H9 (cell line): ENCODE measurements around the gene AP3B2. TPM values are rescaled to one million over a fixed set of nuclear protein-coding genes. Genes with fewer than 3 reads are reported as not detected.

ENCODE experiments used
- DNase-seq: peaks from one replicate; pipeline ENCODE4 v3.0.0-alpha.2; 2017
- H2AFZ ChIP-seq: one replicate; pipeline ENCODE4 v1.6.1; 2013; ENCODE audit warnings: mild to moderate bottlenecking, low read length, control low read depth, moderate library complexity
- H2AK5ac ChIP-seq: 2 replicates; pipeline ENCODE4 v1.6.1; 2013; ENCODE audit warnings: low read length, control low read depth, mixed read lengths; ENCODE audit not compliant: insufficient read length
- H2BK120ac ChIP-seq: one replicate; pipeline ENCODE4 v1.6.1; 2013; ENCODE audit warnings: low read depth, mild to moderate bottlenecking, low read length, control low read depth, inconsistent platforms; ENCODE audit not compliant: poor library complexity, severe bottlenecking
- H2BK12ac ChIP-seq: 2 replicates; pipeline ENCODE4 v1.6.1; 2013; ENCODE audit warnings: low read length, control low read depth, mixed read lengths, low read depth; ENCODE audit not compliant: insufficient read length
- H2BK15ac ChIP-seq: 2 replicates; pipeline ENCODE4 v1.6.1; 2013; ENCODE audit warnings: low read depth, low read length, control low read depth
- H2BK20ac ChIP-seq: one replicate; pipeline ENCODE4 v1.6.1; 2013; ENCODE audit warnings: low read depth, mild to moderate bottlenecking, low read length, control low read depth, inconsistent platforms; ENCODE audit not compliant: poor library complexity, severe bottlenecking
- H2BK5ac ChIP-seq: 2 replicates; pipeline ENCODE4 v1.6.1; 2013; ENCODE audit warnings: low read length, control low read depth, mixed read lengths; ENCODE audit not compliant: insufficient read length
- H3K14ac ChIP-seq: 2 replicates; pipeline ENCODE4 v1.6.1; 2013; ENCODE audit warnings: low read length, control low read depth; ENCODE audit not compliant: insufficient read depth
- H3K18ac ChIP-seq: 2 replicates; pipeline ENCODE4 v1.6.1; 2013; ENCODE audit warnings: low read depth, mild to moderate bottlenecking, mixed read lengths, low read length, control low read depth; ENCODE audit not compliant: insufficient read length
- H3K23ac ChIP-seq: 2 replicates; pipeline ENCODE4 v1.6.1; 2013; ENCODE audit warnings: low read length, control low read depth, mixed read lengths, low read depth; ENCODE audit not compliant: insufficient read length
- H3K23me2 ChIP-seq: 2 replicates; pipeline ENCODE4 v1.6.1; 2013; ENCODE audit warnings: low read depth, mild to moderate bottlenecking, mixed read lengths, low read length, control low read depth; ENCODE audit not compliant: insufficient read length, poor library complexity, severe bottlenecking
- H3K27ac ChIP-seq: 2 replicates; pipeline ENCODE4 v1.5.1; 2013; ENCODE audit warnings: low read length, control low read depth, mixed read lengths, low read depth; ENCODE audit not compliant: insufficient read length
- H3K27me3 ChIP-seq: 2 replicates; pipeline ENCODE4 v1.6.1; 2013; ENCODE audit warnings: low read length, control low read depth, inconsistent platforms; ENCODE audit not compliant: insufficient read depth
- H3K4ac ChIP-seq: 2 replicates; pipeline ENCODE4 v1.6.1; 2013; ENCODE audit warnings: low read depth, mild to moderate bottlenecking, control low read depth, inconsistent platforms, low read length, moderate library complexity
- H3K4me1 ChIP-seq: 2 replicates; pipeline ENCODE4 v1.6.1; 2013; ENCODE audit warnings: low read length, control low read depth, inconsistent platforms; ENCODE audit not compliant: insufficient read depth
- H3K4me2 ChIP-seq: 2 replicates; pipeline ENCODE4 v1.6.1; 2013; ENCODE audit warnings: low read length, control low read depth, mixed read lengths; ENCODE audit not compliant: insufficient read length, insufficient read depth
- H3K56ac ChIP-seq: 2 replicates; pipeline ENCODE4 v1.6.1; 2013; ENCODE audit warnings: low read depth, mild to moderate bottlenecking, mixed read lengths, low read length, control low read depth; ENCODE audit not compliant: insufficient read length
- H3K79me1 ChIP-seq: 2 replicates; pipeline ENCODE4 v1.6.1; 2013; ENCODE audit warnings: low read depth, mild to moderate bottlenecking, moderate library complexity, low read length, control low read depth, inconsistent platforms; ENCODE audit not compliant: insufficient read depth, poor library complexity, severe bottlenecking
- H3K79me2 ChIP-seq: 2 replicates; pipeline ENCODE4 v1.6.1; 2013; ENCODE audit warnings: low read length, control low read depth, inconsistent platforms; ENCODE audit not compliant: insufficient read depth
- H3K9ac ChIP-seq: 2 replicates; pipeline ENCODE4 v1.6.1; 2013; ENCODE audit warnings: low read length, control low read depth, mixed read lengths; ENCODE audit not compliant: insufficient read length; ENCODE audit errors: extremely low read depth
- H3K9me3 ChIP-seq: one replicate; pipeline ENCODE4 v1.6.1; 2013; ENCODE audit warnings: low read depth, low read length, inconsistent platforms; ENCODE audit not compliant: control insufficient read depth
- H3T11ph ChIP-seq: one replicate; pipeline ENCODE4 v1.6.1; 2013; ENCODE audit warnings: mild to moderate bottlenecking, low read length, control low read depth, inconsistent platforms
- H4K20me1 ChIP-seq: one replicate; pipeline ENCODE4 v1.6.1; 2013; ENCODE audit not compliant: control insufficient read depth, insufficient read length, insufficient read depth
- H4K5ac ChIP-seq: 2 replicates; pipeline ENCODE4 v1.6.1; 2013; ENCODE audit warnings: low read depth, mild to moderate bottlenecking, mixed read lengths, low read length, control low read depth; ENCODE audit not compliant: insufficient read length
- H4K8ac ChIP-seq: replicated peaks from 2 replicates; pipeline ENCODE4 v1.6.1; 2013; ENCODE audit warnings: low read length, control low read depth, mixed read lengths, low read depth; ENCODE audit not compliant: insufficient read length
- H4K91ac ChIP-seq: 2 replicates; pipeline ENCODE4 v1.6.1; 2013; ENCODE audit warnings: low read depth, mild to moderate bottlenecking, moderate library complexity, mixed read lengths, low read length, control low read depth; ENCODE audit not compliant: insufficient read length
- H3K27ac Mint-ChIP-seq, 3 experiments: 2 replicates in 2 of 3; 3 replicates in 1 of 3; pipeline ENCODE4 v1.8.0; 2020 to 2021; ENCODE audit warnings: mixed read lengths in 3 of 3, mild to moderate bottlenecking in 1 of 3, moderate library complexity in 1 of 3
- H3K27me3 Mint-ChIP-seq: 2 replicates; pipeline ENCODE4 v1.8.0; 2021; ENCODE audit warnings: low read depth, mild to moderate bottlenecking, moderate library complexity, mixed read lengths
- H3K36me3 Mint-ChIP-seq, 3 experiments: 2 replicates in 2 of 3; 3 replicates in 1 of 3; pipeline ENCODE4 v1.8.0; 2020 to 2021; ENCODE audit warnings: low read depth in 3 of 3, mixed read lengths in 3 of 3; ENCODE audit not compliant: insufficient read depth in 1 of 3
- H3K4me1 Mint-ChIP-seq, 2 experiments: 2 replicates each; pipeline ENCODE4 v1.8.0; 2020; ENCODE audit warnings: mixed read lengths in 2 of 2
- H3K4me3 Mint-ChIP-seq, 2 experiments: 2 replicates in 1 of 2; 3 replicates in 1 of 2; pipeline ENCODE4 v1.8.0; 2020 to 2021; ENCODE audit warnings: mild to moderate bottlenecking in 2 of 2, mixed read lengths in 2 of 2, moderate library complexity in 1 of 2
- H3K9me3 Mint-ChIP-seq, 2 experiments: 2 replicates in 1 of 2; 3 replicates in 1 of 2; pipeline ENCODE4 v1.8.0; 2020; ENCODE audit warnings: mild to moderate bottlenecking in 2 of 2, mixed read lengths in 2 of 2, moderate library complexity in 1 of 2
- WGBS: extraction: QIAGEN DNeasy Blood & Tissue Kit; methylation state at CpG from one replicate; pipeline ENCODE4 v1.1.7; 2013; ENCODE audit warnings: missing lambda C conversion rate, low lambda C conversion rate, mixed read lengths; ENCODE audit not compliant: insufficient read length; ENCODE audit errors: extremely low coverage; 5-methylcytosine and 5-hydroxymethylcytosine counted together
- total RNA-seq: library from RNA; stranded (reverse); gene quantifications from 2 replicates; pipeline ENCODE4 v1.2.1, GENCODE V29; 2021
- TF ChIP-seq, protein P1 (sequence below): fragments of 200-600 bp; sonication (generic); conservative IDR thresholded peaks from 3 replicates; pipeline ENCODE4 v1.8.0; 2021; ENCODE audit warnings: antibody characterized with exemption, mild to moderate bottlenecking

The AP3B2 gene
- total RNA-seq, 1 experiment from 2014 or later: 10.6 TPM

DNA sequence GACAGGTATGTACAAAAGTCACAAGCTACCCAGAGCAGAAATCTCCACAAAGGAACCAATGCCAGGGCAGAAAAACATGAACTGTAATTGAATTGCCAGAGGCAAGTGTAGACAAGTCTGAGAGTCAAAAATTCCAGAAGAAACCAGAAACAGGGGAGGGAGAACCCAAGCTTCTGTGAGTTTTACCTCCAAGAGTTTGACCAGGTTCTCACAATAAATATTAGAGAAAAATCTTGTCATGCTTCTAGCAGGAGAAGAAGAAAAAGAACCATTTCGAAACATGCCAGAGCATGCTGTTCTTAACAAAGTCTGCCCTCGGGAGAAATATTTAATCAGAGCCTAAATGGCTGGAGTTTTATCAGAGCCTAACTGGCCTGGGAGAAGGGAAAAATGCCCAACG lies 32.5 kb upstream of the AP3B2 start:
- no peak overlapping the region for H3K9ac ChIP-seq
- H2AK5ac ChIP-seq: no peak overlapping the region
- no peak overlapping the region for H3T11ph ChIP-seq
- no peak overlapping the region for H3K23ac ChIP-seq
- H3K27me3 ChIP-seq: no peaks in the 10 kb centered on the region
- H3K4ac ChIP-seq: no peak overlapping the region
- H3K4me2 ChIP-seq: no peak overlapping the region
- no peak overlapping the region for H2BK15ac ChIP-seq
- Mint-ChIP-seq H3K27ac (peak overlapping the region in 2 of 3 experiments; percentile 52 to 66; a peak in 4 of 7 replicates), H3K4me3 (no peak overlapping the region), H3K36me3 (peaks cover 0 to 4% (median 0%) of the 10 kb centered on the region in 3 experiments; a peak in 1 of 7 replicates), H3K4me1 (no peaks in the 10 kb centered on the region; a peak in 1 of 4 replicates), H3K9me3 (no peaks in the 10 kb centered on the region), H3K27me3 (no peaks in the 10 kb centered on the region)
- no peak overlapping the region for H2BK20ac ChIP-seq
- no peak overlapping the region for H3K14ac ChIP-seq
- H3K56ac ChIP-seq: no peak overlapping the region
- no peak overlapping the region for H2AFZ ChIP-seq
- H4K8ac ChIP-seq: no peak overlapping the region
- no peak overlapping the region for H4K5ac ChIP-seq
- no peak overlapping the region for H4K91ac ChIP-seq
- H3K23me2 ChIP-seq: no peaks in the 10 kb centered on the region
- no peaks in the 10 kb centered on the region for H4K20me1 ChIP-seq
- DNase-seq: no peak
- no peaks in the 10 kb centered on the region for H3K9me3 ChIP-seq
- no peak overlapping the region for H3K27ac ChIP-seq
- no peaks in the 10 kb centered on the region for H3K79me2 ChIP-seq
- no peak overlapping the region for H2BK5ac ChIP-seq
- H2BK12ac ChIP-seq: no peak overlapping the region
- H3K18ac ChIP-seq: no peak overlapping the region
- no peak overlapping the region for H2BK120ac ChIP-seq
- no peaks in the 10 kb centered on the region for H3K4me1 ChIP-seq
- H3K79me1 ChIP-seq: no peaks in the 10 kb centered on the region
- TF ChIP-seq, protein P1, sequence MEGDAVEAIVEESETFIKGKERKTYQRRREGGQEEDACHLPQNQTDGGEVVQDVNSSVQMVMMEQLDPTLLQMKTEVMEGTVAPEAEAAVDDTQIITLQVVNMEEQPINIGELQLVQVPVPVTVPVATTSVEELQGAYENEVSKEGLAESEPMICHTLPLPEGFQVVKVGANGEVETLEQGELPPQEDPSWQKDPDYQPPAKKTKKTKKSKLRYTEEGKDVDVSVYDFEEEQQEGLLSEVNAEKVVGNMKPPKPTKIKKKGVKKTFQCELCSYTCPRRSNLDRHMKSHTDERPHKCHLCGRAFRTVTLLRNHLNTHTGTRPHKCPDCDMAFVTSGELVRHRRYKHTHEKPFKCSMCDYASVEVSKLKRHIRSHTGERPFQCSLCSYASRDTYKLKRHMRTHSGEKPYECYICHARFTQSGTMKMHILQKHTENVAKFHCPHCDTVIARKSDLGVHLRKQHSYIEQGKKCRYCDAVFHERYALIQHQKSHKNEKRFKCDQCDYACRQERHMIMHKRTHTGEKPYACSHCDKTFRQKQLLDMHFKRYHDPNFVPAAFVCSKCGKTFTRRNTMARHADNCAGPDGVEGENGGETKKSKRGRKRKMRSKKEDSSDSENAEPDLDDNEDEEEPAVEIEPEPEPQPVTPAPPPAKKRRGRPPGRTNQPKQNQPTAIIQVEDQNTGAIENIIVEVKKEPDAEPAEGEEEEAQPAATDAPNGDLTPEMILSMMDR: no peak
- no CpG with 5 or more reads among the region's 3 CpGs for WGBS
